Common myeloid progenitor, CD34-positive (primary cell): ENCODE results near the gene RTEL1.

ENCODE experiments used
- CTCF ChIA-PET: fragments of 350-600 bp; sonication (Branson Sonifier 250); formaldehyde crosslinking; loops from one replicate; lab custom pipeline; 2021; ENCODE audit warnings: antibody characterized with exemption; lab: Charles Lee
- POLR2A ChIA-PET: fragments of 350-600 bp; sonication (Branson Sonifier 250); formaldehyde crosslinking; loops from one replicate; lab custom pipeline; 2021; ENCODE audit warnings: antibody characterized with exemption; lab: Charles Lee
- DNase-seq, 3 donors: peaks; one replicate each; pipeline versions ENCODE4 v3.0.0 to v3.0.0-alpha.2; 2013
- H3K27ac ChIP-seq, 2 experiments: 1 replicate in 1 of 2; 2 replicates in 1 of 2; pipeline ENCODE4 v1.7.0; 2013; ENCODE audit warnings: inconsistent platforms in 2 of 2, low read length in 2 of 2, mild to moderate bottlenecking in 2 of 2, low read depth in 1 of 2, moderate library complexity in 1 of 2; ENCODE audit not compliant: severe bottlenecking in 2 of 2, insufficient read depth in 1 of 2, poor library complexity in 1 of 2
- H3K27me3 ChIP-seq, 5 experiments: replicated peaks in 2 of 5; 1 replicate in 3 of 5; 2 replicates in 2 of 5; pipeline versions ENCODE4 v1.6.1 to v1.7.0; 2013; ENCODE audit warnings: low read length in 4 of 5, mild to moderate bottlenecking in 2 of 5, moderate library complexity in 2 of 5, inconsistent platforms in 1 of 5; ENCODE audit not compliant: insufficient read depth in 5 of 5, control insufficient read depth in 4 of 5
- H3K36me3 ChIP-seq, 4 experiments: 1 replicate in 2 of 4; 2 replicates in 2 of 4; pipeline versions ENCODE4 v1.6.1 to v1.7.0; 2013; ENCODE audit warnings: low read length in 3 of 4, control low read depth in 1 of 4, mild to moderate bottlenecking in 1 of 4; ENCODE audit not compliant: control insufficient read depth in 4 of 4, insufficient read depth in 4 of 4
- H3K4me1 ChIP-seq, 4 experiments: 1 replicate in 3 of 4; 2 replicates in 1 of 4; pipeline versions ENCODE4 v1.6.1 to v1.7.1; 2013; ENCODE audit warnings: low read length in 3 of 4, mild to moderate bottlenecking in 3 of 4, control low read depth in 1 of 4, inconsistent platforms in 1 of 4, moderate library complexity in 1 of 4; ENCODE audit not compliant: control insufficient read depth in 4 of 4, insufficient read depth in 4 of 4; ENCODE audit errors: control extremely low read depth in 1 of 4
- H3K4me3 ChIP-seq, 7 experiments: 1 replicate in 4 of 7; 2 replicates in 3 of 7; pipeline versions ENCODE4 v1.5.1 to v1.7.0; 2013; ENCODE audit warnings: mild to moderate bottlenecking in 7 of 7, low read length in 6 of 7, moderate library complexity in 6 of 7, inconsistent platforms in 2 of 7, low read depth in 2 of 7, control low read depth in 1 of 7; ENCODE audit not compliant: insufficient read depth in 4 of 7, control insufficient read depth in 1 of 7; ENCODE audit errors: extremely low read depth in 1 of 7
- H3K9me3 ChIP-seq, 5 experiments: 1 replicate in 4 of 5; 2 replicates in 1 of 5; pipeline versions ENCODE4 v1.6.1 to v1.7.1; 2013; ENCODE audit warnings: low read length in 4 of 5, mild to moderate bottlenecking in 2 of 5, inconsistent platforms in 1 of 5, low read depth in 1 of 5, moderate library complexity in 1 of 5; ENCODE audit not compliant: control insufficient read depth in 4 of 5, insufficient read depth in 2 of 5; ENCODE audit errors: control extremely low read depth in 1 of 5
- WGBS: methylation state at CpG from one replicate; pipeline ENCODE4 v1.1.5; 2013; ENCODE audit not compliant: insufficient coverage; 5-methylcytosine and 5-hydroxymethylcytosine counted together

Gene RTEL1

DNA sequence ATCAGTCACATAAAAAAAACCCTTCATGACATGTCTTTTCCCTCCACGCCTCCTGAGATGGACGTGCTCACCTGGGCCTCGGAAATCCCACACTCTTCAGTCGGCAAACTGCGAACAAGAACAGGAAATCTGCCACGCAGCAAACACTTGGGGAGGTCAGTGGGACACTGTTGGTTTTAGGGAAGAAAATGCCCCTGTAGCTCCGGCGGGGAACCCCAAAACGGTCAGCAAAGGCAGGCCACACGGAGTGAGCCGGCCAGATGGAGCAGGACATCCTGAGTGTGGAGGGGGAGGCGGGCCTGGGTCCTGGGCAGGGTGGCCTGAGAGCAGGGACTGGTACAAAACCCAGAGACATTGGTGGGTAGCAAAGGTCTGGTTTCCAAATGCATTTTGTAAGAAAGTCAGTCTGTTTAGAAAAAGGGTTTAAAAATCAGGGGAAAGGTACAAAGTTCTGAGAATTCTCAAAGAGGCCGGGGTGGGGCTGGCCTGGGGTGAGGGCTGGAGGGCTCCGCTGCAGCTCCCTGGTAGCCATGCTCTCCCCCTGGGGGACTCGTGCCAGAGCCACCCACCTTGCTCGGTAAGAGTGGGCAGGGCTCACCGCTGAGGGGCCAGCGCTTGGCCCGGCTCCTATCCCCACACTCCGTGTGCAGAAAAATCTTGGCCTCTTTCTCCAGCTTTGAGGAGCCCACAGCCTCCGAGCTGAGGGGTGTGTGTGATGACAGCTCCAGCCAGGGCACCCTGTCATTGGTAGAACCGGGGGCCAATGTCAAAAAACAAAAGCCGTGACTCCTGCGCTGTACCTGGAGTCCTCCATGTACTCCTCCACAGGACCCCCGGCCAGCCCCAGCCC lies 86.7 kb downstream of the RTEL1 start:
- CTCF ChIA-PET, result no interaction called here

DNA sequence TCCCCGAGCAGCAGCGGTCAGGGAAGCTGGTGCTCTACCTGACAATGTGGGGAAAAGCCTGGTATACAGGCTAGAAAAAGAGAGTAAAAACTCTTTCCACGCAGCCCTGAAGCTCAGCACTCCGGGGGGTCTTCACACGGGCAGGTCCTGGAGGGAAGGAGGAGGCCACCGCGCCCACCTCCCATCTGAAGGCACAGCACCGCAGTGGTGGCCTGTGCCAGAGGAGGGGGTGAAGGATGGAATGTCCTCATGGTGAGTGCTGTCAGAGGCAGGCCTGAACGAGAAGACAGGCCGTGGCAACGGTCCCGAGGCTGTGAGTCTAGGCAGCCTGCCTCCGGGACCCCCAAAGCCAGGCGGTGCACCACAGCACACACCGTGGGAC lies 87.3 kb downstream of the RTEL1 start:
- no peaks in the 10 kb centered on the region for H3K9me3 ChIP-seq
- H3K4me3 ChIP-seq, result no peak overlapping the region
- CTCF ChIA-PET, result no interaction called here
- peaks cover 0 to 33% (median 11%) of the 10 kb centered on the region in 4 experiments for H3K36me3 ChIP-seq
- 99% methylated on average over 10 of the region's 15 CpGs for WGBS
- peaks cover 0 to 15% (median 13%) of the 10 kb centered on the region in 4 experiments for H3K4me1 ChIP-seq
- POLR2A ChIA-PET, result no interaction called here
- no peaks in the 10 kb centered on the region for H3K27me3 ChIP-seq
- no peak for DNase-seq
- H3K27ac ChIP-seq, result no peak overlapping the region

More for the DNA sequence above, 86.7 kb downstream of the RTEL1 start:
- H3K27me3 ChIP-seq, result no peaks in the 10 kb centered on the region
- DNase-seq, result no peak
- 97% methylated on average over 23 of the region's 25 CpGs for WGBS
- H3K27ac ChIP-seq, result no peak overlapping the region
- H3K4me3 ChIP-seq, result no peak overlapping the region
- H3K4me1 ChIP-seq, result peaks cover 0 to 16% (median 15%) of the 10 kb centered on the region in 4 experiments
- H3K36me3 ChIP-seq, result peaks cover 0 to 33% (median 10%) of the 10 kb centered on the region in 4 experiments
- H3K9me3 ChIP-seq, result no peaks in the 10 kb centered on the region
- POLR2A ChIA-PET, result no interaction called here
